LNCaP clone FGC (cell line): ENCODE measurements around the gene LRRC18.

Source experiments
- DNase-seq: peaks from one replicate; pipeline ENCODE4 v3.0.0-alpha.2; 2011; ENCODE audit warnings: low read depth
- H3K4me3 ChIP-seq: 2 replicates; pipeline ENCODE4 v1.5.1; 2011; ENCODE audit warnings: mild to moderate bottlenecking, low read depth, low read length, control low read depth
- CTCF ChIP-seq: IDR thresholded peaks from 2 replicates; pipeline ENCODE4 v1.5.1; 2012; ENCODE audit warnings: mild to moderate bottlenecking; ENCODE audit not compliant: control insufficient read depth, insufficient read depth; ENCODE audit errors: extremely low read depth

The LRRC18 gene

GRCh38 chr10:48976196-48976595 is 36.6 kb upstream of the LRRC18 start:
- DNase-seq = peak; percentile 25
- TF ChIP-seq CTCF = peak; percentile 79
- no peak overlapping the region for H3K4me3 ChIP-seq

GRCh38 chr10:48974510-48975156 is 35.0 kb upstream of the LRRC18 start:
- no peak overlapping the region for H3K4me3 ChIP-seq
- no peak for DNase-seq
- no peak for TF ChIP-seq CTCF

- H3K4me3 ChIP-seq = no peak overlapping the region
- DNase-seq = no peak
- TF ChIP-seq CTCF = no peak
These were observed 33.4 kb upstream of the LRRC18 start for GRCh38 chr10:48973065-48973464.

- no peak overlapping the region for H3K4me3 ChIP-seq
- no peak for TF ChIP-seq CTCF
- no peak for DNase-seq
These were observed 31.0 kb upstream of the LRRC18 start for GRCh38 chr10:48970654-48971053.

- no peak for TF ChIP-seq CTCF
- no peak for DNase-seq
- H3K4me3 ChIP-seq = no peak overlapping the region
These were observed 30.4 kb upstream of the LRRC18 start for GRCh38 chr10:48970046-48970445.

- no peak overlapping the region for H3K4me3 ChIP-seq
- DNase-seq = no peak
- no peak for TF ChIP-seq CTCF
These were observed 28.4 kb upstream of the LRRC18 start for GRCh38 chr10:48968036-48968435.

- TF ChIP-seq CTCF = no peak
- DNase-seq = no peak
- no peak overlapping the region for H3K4me3 ChIP-seq
These were observed 25.8 kb upstream of the LRRC18 start for GRCh38 chr10:48965460-48965859.
